Measurements from ENCODE around the gene AARSD1. TPM values are rescaled to one million over a fixed set of nuclear protein-coding genes. Genes with fewer than 3 reads are reported as not detected.
"Not testable (repeated sequence)": the region's sequence is repeated elsewhere in the genome, so short reads cannot be mapped to it uniquely, and the experiment has no call there.

The AARSD1 gene
- total RNA-seq, 1 donor from 2014 or later = 50.1 TPM

GRCh38 chr17:42923472-42923871 is 40.8 kb downstream of the AARSD1 start:
- intact Hi-C loops (cut with micrococcal nuclease) = not testable (repeated sequence)

- intact Hi-C loops (cut with micrococcal nuclease) = no loop called here
Measured at GRCh38 chr17:42922294-42922693, 42.0 kb downstream of the AARSD1 start.

GRCh38 chr17:42920922-42921321 is 43.3 kb downstream of the AARSD1 start:
- intact Hi-C loops (cut with micrococcal nuclease) = no loop called here

- intact Hi-C loops (cut with micrococcal nuclease) = no loop called here
Measured at GRCh38 chr17:42920106-42920900, 44.0 kb downstream of the AARSD1 start.

DNA sequence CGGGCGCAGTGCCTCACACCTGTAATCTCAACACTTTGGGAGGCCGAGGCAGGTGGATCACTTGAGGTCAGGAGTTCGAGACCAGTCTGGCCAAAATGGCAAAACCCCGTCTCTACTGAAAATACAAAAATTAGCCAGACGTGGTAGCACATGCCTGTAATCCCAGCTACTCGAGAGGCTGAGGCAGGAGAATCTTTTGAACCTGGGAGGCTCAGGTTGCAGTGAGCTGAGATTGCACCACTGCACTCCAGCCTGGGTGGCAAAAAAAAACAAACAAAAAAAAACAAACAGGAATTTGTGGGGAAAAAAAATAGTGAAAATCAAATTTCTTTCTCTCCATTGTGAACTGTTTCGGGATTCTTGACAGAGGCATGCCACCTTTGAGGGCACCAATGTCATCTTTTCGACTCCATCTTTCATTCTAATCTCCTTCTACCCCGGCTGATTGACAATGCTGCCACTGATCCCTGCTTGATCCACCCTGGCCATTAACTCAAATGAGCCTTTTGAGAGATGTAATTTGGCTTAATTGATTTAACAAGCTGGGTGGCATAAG is 44.7 kb downstream of the AARSD1 start:
- intact Hi-C loops (cut with micrococcal nuclease) = not testable (repeated sequence)

- intact Hi-C loops (cut with micrococcal nuclease) = no loop called here
Measured at GRCh38 chr17:42918902-42919521, 45.2 kb downstream of the AARSD1 start.

DNA sequence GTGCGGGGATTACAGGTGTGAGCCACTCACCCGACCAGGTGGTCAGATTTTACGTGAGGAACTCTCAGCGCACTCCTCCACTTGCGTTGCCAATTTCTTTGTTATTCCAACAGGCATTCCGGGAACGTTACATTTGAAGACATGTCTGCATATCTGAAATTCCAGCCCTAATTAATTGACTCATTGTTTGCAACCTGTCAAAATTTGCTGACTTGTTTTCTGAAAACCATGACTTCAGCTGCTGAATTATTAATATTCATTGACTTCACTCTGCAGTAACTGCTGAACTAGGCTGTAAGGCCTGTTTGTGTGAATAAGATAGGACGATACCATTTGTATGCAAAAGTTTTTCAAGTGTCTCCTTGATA is 47.0 kb downstream of the AARSD1 start:
- intact Hi-C loops (cut with micrococcal nuclease) = no loop called here

GRCh38 chr17:42916388-42917235 is 47.6 kb downstream of the AARSD1 start:
- intact Hi-C loops (cut with micrococcal nuclease) = not testable (repeated sequence)

DNA sequence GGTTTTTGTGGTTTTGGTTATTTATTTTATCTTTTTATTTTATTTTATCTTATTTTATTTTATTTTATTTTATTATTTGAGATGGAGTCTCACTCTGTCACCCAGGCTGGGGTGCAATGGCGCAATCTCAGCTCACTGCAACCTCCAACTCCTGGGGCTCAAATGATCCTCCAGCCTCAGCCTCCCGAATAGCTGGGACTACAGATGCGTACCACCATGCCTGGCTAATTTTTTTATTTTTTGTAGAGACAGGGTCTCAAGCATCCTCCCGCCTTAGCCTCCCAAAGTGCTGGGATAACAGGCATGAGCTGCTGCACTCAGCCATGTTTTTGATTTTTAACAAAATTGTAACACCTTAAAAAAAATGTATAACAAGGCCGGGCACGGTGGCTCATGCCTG is 49.0 kb downstream of the AARSD1 start:
- intact Hi-C loops (cut with micrococcal nuclease) = not testable (repeated sequence)

DNA sequence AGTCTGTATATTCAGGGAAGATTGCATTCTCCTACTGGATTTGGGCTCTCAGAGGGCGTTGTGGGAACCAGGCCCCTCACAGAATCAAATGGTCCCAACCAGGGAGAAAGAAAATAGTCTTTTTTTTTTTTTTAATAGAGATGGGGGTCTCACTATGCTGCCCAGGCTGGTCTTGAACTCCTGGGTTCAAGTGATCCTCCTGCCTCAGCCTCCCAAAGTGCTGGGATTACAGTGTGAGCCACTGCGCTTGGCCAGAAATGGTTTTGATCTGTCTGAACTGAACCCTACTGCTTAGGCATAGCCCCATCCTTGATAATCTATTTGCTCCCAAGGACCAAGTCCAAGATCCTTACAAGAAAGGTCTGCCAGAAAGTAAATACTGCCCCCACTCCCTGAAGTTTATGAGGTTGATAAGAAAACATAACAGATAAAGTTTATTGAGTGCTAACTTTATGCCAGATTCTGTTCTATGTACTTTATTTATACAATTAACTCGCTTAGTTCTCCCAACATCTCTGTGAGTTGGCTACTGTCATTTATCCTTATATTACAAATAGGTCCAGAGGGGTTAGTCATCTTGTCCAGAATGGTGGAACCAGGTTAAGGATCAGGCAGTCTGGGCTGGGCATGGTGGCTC is 50.2 kb downstream of the AARSD1 start:
- intact Hi-C loops (cut with micrococcal nuclease) = no loop called here

- intact Hi-C loops (cut with micrococcal nuclease) = no loop called here
Measured at GRCh38 chr17:42913522-42913921, 50.7 kb downstream of the AARSD1 start.

DNA sequence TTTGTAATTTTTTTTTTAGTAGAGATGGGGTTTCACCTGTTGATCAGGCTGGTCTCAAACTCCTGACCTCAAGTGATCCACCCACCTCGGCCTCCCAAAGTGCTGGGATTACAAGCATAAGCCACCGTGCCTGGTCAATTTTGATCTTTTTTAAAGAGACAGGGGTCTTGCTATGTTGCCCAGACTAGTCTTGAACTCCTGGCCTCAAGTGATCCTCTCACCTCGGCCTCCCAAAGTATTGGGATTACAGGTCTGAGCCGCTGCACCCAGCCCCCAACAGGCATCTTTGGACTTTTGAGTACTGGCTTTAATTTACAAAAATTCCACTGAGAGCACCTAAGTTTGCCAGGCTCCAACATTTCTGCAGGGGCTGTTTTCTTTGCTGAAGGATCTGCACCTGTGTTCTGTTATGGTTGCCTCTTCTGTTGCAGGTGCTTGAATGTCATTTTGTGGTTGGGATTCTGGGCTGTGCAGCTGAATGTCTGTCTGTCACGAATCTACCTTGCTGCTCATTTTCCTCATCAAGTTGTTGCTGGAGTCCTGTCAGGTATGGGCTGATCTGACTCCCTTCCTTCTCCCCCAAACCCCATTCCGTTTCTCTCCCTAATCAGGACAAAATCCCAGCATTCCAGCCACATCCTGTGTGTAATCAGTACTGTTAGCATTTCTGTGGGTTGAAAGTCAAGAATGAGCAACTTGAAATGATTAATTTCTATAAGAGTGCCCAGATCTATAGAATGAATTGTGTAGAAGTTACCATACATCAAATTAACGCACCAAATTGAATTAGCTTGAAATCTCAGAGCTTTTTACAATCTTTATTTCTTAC is 55.2 kb downstream of the AARSD1 start:
- intact Hi-C loops (cut with micrococcal nuclease) = no loop called here

DNA sequence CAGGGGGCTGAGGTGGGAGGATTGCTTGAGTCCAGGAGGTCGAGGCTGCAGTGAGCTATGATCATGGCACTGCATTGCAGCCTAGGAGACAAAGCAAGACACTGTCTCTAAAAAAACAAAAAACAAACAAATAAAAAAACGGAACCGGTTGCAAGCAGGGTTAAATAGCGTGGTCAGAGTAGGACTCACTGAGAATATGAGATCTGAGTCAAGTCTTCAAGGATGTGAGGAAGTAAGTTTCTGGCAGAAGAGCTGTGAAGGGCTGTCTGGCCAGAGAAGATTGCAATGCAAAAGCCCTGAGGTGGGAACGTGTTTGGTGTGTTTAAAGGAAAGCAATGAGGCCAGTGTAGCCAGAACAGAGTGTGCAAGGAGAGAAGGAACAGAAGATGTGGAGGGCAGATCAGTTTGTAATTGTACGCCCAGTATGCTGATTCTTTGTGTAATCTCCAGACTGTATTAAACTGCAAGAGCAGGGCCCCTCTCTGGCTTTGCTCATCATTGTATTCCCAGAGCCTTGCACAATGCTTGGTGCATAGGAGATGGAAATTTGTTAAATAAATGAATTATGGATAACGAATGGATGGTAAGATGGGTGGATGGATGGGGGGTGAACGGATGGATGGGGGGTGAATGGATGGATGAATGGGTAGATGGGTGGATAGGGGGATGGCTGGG is 57.3 kb downstream of the AARSD1 start:
- intact Hi-C loops (cut with micrococcal nuclease) = no loop called here

GRCh38 chr17:42904110-42904469 is 60.2 kb downstream of the AARSD1 start:
- intact Hi-C loops (cut with micrococcal nuclease) = no loop called here

- intact Hi-C loops (cut with micrococcal nuclease) = no loop called here
Measured at GRCh38 chr17:42901535-42902229, 62.6 kb downstream of the AARSD1 start.

All from T-helper 2 cell treated with Interferon-gamma antibody and Interleukin-4, amounts not matched to agents 100 ng/mL and 5 ng/mL, for 36 hours (primary cell).